Measurements from ENCODE around the gene VAT1L.

DNA sequence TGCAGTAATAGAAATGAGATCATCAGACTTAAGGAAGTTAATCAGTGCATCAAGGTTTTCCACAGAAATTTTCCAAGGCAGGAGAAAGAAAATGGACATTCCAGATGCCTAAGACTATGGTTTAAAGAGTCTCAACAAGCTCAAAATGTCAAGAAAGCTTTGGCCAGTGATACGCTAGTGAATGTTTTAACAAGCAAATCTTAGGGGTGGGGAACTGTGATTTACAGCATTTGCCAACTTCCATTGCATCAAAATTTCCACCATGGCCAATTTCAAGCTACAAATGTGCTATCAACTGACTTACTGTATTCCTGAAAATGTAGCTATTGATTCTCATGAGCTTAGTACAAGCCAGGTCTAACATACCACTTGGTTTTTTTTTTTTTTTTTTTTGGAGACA, 151.6 kb downstream of the VAT1L start:
- TF ChIP-seq, protein P1, sequence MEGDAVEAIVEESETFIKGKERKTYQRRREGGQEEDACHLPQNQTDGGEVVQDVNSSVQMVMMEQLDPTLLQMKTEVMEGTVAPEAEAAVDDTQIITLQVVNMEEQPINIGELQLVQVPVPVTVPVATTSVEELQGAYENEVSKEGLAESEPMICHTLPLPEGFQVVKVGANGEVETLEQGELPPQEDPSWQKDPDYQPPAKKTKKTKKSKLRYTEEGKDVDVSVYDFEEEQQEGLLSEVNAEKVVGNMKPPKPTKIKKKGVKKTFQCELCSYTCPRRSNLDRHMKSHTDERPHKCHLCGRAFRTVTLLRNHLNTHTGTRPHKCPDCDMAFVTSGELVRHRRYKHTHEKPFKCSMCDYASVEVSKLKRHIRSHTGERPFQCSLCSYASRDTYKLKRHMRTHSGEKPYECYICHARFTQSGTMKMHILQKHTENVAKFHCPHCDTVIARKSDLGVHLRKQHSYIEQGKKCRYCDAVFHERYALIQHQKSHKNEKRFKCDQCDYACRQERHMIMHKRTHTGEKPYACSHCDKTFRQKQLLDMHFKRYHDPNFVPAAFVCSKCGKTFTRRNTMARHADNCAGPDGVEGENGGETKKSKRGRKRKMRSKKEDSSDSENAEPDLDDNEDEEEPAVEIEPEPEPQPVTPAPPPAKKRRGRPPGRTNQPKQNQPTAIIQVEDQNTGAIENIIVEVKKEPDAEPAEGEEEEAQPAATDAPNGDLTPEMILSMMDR (IDR thresholded peaks at IDR 0.05; ENCODE audit: low read length) = no peak
- TF ChIP-seq EZH2 (IDR thresholded peaks at IDR 0.05; ENCODE audit: borderline replicate concordance, low read length) = no peak

Data from OCI-LY1 (cell line).